NCI-H128 (cell line): ENCODE data around the gene RYR3.

ENCODE experiments used
- DNase-seq: peaks from one replicate; lab custom pipeline; 2025; ENCODE audit not compliant: unreplicated experiment; lab: John Stamatoyannopoulos, UW

The RYR3 gene

DNA sequence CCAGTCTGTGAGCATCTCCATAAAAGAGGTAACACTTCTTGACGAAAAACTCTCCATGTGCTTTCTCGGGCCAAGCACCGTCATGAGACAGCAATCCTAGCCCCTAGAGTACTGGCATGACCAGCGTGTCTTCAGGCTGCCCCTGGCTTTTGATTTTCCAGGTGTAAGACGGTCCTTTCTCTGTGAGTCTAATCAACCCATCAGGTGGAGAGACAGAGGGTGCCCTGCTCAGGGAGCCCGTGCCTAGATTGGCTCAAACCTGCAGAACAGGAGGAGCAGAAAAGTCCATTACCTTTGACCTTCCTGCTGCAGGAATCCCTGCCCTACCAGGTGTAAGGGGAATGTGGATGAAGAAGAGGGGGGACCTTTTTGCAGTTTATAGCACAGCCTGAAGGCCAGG is 548.1 kb downstream of the RYR3 start:
- no peak for DNase-seq

DNA sequence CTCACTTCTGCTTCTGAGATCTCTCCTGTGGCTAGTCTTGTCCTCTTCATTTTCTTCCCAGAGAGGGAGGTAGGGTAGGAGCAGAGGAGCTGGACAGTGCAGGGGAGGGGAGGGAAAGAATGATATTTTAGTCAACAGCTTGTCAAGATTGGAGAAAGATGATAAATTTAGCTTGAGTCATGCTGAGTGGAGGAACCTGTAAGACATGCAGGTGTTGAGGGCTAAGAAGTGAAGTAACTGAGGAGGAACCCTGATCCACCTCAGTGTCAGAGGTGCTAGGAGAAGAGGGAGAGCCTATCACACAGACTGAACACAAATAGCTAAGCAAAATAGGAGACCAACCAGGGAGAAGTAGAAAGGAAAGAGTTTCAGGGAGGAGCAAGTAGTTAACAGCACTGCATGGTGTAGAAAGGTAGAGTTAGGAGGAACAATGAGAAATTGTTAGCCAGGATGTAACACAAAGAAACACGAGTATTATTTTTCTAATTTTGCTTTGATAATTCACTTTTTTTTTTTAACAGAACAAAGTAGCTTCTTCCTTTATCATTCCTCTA is 549.3 kb downstream of the RYR3 start:
- DNase-seq, result no peak

DNA sequence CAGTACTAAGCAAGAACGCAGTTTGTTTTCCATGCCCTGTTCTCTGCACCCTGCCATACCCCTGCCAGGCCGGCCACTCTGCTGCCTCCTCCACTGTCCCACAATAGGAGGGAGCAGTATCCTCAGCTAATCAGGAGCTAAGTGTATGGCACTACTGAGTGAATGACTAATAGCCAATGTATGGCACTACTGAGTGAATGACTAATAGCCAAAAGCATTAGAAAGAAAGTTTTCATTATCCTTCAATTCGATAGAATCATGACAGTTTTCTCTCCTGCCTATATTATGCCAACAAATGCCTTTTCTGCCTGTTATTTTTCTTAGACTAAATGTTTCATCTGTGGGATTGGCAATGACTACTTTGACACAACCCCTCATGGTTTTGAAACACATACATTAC is 550.0 kb downstream of the RYR3 start:
- DNase-seq, result no peak

DNA sequence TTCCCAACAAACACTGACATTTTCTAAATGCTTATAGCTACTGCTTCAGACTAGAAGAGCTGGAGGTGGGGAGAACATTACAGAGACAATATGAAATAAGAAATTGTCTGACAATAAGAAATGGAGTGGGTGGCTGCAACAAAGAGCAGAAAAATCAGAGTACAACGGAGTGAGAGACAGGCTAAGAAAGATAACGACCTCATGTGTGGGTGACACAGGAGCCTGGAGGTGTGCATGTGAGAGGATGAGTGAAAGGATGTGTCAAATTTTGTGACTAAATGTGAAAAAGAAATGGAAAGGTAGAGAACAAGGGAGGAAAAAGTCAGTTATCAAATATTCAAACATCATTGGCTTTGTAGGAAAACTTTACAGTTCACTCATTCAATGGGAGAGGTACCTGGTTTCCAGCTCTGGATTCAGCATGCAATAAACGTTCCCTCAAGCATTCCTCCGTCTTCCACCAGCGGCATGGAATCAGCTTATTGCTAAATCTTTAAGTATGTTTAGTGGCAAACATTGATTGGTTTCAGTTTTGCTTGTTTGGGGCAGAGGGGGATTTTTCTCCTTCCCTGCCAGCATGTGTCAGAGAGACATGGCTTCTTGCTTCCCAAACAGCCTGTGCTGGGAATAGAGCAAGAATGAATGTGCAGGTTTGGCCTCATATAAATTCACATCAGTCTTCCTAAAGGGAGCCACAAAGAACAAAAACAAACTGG is 553.8 kb downstream of the RYR3 start:
- DNase-seq, result no peak

DNA sequence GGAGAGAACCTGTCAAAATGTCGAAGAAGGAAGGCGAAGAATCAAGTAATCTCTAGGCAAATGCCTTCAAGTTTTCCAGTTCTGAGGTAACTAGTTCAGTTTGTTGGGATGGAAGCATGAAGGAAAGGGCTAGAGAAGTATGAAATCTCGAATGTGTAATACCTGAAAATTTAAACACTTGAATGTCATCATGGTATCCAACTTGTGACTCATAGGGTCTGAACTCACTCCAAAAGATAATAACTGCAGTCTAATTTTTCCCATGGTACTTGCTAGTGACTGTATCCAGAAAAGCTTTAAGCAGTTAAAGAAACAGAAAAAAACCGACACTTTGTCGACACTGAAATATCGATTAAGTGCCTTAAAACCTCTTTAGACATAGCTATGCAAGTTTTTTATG is 554.6 kb downstream of the RYR3 start:
- DNase-seq, result no peak

DNA sequence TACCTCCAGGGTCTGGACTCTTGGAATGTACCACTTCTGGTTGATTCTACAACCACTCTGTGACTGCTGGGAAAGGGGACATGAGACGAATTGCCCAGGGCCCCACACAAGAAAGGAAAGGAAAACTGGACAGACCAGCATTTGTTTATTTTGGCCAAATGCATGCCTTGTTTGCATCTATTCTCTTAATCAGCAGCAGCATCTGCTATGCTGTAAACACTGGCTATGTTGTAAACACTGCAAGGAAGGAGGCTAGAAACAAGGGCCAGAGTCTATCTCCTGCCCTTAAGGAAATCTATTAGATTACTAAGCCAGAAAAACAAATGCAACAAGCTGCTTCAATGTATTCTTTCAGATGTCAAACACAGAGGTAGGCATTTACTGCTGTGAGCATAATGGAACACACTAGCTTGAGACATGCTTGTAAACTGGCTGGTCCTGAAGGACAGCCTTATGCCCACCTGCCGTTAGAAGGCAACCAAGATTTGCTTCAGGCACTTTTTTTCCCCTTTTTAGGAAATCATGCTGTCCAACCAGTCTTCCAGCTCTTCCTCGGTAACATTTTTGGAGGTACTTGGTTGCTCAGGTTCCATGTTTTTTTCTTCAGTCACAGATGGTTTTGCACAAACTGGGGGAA is 555.5 kb downstream of the RYR3 start:
- no peak for DNase-seq

DNA sequence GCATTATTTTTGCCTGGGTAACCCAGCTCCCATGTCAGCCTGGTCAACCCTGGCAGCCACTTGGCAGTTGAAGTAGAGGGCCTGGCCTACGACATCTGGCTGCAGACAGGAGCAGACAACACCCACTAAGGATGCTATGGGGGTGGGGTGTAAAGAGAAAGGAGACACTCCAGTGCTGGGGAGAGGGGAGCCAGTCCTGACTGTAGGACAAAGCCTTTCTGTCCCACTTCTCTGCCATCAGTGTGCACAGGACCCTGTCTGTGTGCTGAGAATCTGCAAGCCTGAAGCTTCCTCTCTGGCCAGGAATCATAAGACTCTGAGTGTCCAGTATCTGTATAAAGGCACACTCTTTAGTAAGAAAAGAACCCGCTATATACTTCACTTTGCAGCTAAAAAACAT is 561.2 kb downstream of the RYR3 start:
- no peak for DNase-seq

DNA sequence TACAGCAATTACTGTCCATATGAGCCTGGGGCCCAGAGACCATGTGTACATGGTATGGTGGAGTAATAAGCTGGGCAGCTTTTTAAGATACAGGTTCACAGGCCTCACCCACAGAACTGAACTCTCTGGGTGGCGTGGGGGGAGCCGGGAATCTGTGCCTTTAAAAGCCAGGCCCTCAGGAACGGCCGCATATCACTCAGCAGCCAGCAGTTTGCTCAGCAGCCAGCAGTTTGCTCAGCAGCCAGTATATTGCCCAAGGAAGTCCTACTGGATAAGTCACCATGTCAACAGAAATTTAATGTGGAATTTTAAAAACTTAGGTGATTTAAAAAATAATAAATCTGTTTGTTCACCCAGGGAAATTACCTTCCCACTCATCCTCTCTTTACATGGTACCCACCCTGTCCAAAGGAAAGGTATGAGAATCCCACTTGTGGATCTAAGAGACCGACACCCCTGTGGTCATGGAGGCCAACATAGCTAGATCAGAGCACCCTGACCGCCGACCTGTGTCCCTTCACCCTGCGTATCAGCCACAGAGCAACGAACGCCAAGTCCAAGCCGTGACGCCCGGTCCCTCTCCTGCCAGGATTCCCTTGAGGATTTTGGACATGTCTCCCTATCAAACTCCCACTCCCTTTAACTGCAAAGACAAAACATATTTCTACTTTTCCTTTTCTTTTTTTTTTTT is 561.8 kb downstream of the RYR3 start:
- DNase-seq, result no peak

DNA sequence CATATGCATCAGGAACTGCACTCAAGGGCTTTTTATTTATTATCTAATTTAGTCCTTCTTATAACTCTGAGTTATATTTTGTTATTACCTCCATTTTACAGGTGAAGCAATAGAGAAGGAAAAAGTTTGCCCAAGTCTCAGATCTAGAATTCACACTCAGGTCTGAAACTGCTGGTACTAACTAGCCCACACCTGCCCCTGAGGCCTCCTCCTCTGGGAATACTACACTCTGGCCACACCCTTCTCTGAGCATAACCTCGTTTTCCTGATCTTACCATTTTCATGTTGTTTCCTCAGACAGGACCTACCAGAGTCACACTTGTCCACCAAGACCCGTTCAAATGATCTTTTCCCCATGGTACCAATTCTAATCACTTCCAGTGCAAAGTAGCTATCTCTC is 563.4 kb downstream of the RYR3 start:
- DNase-seq, result no peak

DNA sequence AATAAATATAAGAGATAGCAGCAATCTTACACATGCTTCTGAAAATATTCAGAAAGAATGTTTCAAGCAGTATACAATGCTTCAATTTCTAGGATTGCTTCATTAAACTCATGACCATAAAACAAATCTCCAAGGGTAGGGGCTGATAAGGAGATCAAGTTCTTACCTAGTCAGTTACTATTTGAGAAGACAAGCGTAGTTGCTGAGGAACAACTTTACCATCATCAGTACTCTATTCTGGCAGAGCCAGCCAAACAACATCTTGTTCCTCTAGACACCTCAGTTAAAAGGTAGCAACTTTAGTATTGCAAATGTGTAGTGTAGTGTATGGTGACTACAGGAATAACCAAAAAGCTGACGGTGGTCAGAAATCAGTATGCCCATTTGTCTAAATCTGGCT is 572.2 kb downstream of the RYR3 start:
- DNase-seq, result no peak

DNA sequence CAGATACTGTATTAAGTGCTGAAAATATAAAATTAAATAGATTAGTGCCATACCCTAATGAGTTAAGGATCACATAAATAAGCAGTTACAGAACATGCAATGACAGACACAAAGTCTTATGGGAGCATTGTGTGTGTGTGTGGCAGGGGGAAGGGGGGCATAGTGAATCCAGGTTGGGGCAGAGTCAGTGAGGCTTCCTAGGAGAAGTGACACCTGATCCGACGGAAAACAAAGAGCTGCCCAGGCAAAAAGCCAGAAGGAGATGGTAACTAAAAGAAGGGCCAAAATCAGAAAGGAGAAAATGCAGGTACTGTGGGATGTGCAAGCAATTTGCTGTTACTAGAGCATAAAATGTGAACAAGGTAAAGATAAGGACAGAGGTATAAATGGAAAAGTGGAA is 577.4 kb downstream of the RYR3 start:
- peak; percentile 32 for DNase-seq

DNA sequence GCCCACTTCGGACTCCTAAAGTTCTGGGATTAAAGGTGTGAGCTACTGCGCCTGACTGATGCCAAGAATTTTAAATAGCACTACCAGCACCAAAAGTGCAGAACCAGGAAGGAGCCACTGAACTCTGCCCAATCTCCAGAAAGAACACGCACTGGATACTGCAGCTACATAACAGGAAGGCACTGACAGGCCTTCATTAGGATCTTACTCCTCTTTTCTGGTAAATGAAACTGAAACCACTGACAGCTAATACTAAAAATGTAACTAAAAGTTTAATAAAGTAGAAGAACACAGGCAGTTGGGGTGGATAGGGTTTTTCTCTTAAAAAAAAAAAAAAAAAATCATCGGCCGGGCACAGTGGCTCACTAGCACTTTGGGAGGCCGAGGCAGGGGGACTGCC is 583.4 kb downstream of the RYR3 start:
- DNase-seq, result no peak

DNA sequence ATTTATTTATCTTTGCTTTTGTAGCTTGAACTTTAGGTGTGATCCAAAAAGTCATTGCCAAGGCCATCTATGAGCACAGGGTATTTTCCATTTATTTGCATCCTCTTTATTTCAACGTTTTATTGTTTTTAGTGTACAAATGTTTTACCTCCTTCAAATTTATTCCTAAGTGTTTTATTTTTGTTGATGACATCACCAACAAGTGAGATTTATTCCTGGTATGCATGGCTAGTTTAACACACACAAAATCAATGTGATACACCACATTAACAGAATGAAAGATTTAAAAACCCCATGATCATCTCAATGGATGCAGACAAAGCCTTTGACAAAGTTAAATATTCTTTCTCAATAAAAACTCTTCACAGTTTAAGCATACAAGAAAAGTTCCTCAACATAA is 591.3 kb downstream of the RYR3 start:
- no peak for DNase-seq

DNA sequence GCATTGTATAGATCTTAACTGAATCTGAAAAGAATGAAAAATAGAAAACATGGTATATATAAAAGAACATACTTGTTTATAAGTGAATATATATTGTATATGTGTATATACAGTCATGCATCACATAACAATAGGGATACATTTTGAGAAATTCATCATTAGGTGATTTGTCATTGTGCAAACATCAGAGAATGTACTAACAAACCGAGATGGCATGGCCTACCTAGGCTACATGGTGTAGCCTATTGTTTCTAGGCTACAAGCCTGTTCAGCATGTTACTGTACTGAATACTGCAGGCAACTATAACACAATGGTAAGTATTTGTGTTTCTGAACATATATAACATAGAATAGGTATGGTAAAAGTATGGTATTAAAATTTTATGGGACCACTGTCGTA is 592.9 kb downstream of the RYR3 start:
- DNase-seq, result no peak

DNA sequence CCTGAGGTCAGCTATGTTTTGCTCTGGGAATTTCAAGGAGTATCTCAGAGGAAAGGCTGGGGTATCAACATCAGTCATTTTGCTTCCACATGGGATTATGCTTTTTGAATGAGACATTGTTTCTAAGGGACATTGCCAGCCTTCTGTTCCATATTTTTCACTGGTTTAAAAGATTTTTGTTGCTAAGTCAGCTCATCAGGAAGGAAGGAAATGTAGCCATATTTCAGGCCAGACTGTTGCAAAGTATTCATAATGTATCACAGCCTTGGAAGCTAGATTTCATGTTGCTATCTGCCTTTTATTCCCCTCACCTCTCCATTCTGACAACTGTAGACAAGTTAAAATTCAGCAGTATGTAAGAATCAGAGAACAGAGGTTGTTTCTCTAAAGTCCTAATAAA is 596.6 kb downstream of the RYR3 start:
- DNase-seq, result no peak

DNA sequence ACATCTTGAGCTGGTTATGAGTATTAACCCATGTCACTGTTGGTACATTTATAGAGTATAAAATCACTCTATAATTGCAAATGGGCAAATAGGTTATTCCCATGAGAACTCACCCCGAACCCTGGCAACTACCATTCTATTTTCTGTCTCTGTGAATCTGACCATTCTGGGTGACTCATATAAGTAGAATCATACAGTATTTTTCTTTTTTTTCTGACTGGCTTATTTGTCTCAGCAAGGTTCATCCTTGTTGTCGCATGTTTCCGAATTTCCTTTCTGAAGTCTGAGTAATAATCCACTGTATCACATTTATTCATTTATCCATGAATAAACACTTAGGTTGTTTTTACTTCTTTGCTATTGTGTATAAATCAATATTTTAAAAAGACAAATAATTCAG is 597.6 kb downstream of the RYR3 start:
- DNase-seq, result no peak

DNA sequence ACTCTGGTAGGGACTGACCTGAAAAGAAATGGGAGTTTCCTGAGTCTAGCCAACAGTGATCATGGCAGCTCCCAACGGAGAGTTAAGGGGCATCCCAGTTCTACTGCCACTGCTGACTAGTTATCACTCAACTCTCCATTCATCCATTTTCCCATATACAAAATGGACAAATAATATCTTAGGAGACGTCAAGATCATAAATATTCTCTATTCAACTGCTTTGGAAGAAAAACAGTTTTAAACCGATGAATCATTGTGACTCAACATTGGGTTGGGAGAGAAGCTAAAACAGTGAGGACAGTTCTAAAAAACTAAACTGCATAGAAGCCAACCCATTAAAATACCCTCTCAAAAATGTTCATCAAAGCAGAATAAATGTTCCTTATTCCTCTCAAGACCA is 600.0 kb downstream of the RYR3 start:
- DNase-seq, result no peak

DNA sequence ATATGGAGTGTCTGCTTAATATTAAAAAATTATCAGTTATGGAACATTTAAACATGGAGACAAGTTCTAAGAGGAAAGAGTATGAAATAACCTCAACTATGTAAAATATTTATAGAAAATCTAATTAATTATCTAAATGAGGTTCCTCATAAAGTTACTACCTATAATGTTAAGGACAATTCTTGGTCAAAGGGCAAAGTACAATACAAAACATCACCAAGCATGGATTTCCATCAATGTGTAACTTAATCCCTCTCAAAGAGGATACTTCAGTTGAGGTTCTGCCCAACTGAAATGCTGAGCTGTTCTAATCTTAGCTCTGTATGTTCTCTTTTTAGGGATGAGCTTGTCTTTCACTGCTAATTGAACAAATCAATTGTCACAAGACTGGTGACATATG is 601.6 kb downstream of the RYR3 start:
- DNase-seq, result no peak

DNA sequence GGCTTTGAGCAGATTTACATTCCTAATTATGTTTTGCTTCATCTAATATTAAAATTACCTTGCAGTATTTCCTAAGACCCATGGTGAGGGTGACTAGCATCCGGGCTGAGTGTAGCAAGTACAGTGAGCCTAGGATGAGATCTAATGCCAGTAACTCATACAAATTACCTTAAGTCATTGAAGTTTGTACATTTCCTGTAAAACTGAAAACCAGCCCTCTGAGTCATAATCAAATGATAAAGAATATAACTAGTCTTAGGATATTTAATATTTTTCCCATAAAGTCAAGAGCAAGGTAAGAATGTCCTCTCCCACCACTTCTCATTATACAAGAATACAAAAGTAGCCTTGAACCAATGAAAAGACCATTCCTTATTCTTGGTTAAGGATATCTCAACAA is 602.7 kb downstream of the RYR3 start:
- no peak for DNase-seq
